ENCODE data around the gene OBSL1.

The OBSL1 gene

DNA sequence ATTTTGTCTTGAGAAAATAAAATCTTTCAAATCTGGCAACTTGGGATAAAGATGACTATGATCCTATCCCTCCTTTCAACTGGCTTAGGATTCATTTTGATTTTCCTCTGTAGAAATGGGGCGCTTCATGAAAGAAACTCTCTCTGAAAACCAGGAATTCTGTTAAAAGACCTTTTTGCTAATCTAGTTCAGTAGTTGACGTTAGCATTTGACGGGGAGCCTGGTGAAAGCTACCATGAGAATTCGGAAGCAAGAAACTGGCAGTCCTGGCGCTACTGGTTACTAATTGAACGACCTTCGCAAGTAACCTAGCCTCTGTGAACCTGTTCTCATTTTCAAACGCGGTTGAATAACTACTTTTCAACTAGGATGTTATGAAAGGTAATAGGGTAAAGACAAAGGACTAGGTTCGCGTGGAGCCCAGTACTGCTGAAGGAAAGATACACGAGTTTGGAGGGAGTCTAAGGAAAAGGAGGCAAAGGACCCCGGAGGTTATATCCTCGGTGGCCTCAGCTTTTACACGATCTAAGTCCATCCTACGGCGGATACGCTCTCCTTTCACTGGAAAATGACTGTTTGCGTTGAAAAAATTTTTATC lies 25.7 kb upstream of the OBSL1 start:
- no peak for DNase-seq

DNA sequence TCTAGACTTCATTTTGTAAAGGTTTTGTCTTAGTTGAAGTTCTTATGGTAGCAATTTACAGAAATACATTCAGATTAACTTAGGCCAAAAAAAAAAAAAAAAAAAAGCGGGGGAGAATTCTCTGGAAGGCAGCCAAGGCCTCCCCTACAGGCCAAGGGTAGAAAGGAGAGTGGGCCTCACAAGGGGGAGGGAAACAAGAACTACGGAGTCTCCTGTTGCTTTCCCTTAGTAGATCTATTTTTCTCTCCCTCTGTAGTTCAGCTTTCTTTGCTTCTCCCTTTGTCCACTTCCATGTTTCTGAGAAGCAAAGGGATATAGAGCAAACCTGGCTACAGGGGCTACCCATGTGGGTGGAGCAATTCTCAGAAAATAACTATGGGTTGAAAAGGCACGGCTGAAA lies 23.9 kb upstream of the OBSL1 start:
- DNase-seq: peak; percentile 14

DNA sequence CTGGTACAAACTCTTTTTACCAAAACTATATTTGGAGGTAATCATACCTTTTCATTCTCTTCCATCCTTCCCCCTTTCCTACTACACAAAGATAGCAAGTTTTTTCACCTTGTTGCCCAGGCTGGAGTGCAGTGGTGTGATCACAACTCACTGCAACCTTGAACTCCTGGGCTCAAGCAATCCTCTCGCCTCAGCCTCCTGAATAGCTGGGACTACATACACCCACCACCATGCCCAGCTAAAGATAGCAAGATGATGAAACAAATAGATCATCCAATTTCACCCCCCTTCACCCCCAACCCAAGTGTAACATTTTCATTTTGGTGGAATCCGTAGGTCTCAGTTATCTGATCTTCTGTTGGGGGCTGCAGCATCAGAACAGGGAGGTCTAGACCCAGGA lies 21.8 kb upstream of the OBSL1 start:
- DNase-seq: no peak

DNA sequence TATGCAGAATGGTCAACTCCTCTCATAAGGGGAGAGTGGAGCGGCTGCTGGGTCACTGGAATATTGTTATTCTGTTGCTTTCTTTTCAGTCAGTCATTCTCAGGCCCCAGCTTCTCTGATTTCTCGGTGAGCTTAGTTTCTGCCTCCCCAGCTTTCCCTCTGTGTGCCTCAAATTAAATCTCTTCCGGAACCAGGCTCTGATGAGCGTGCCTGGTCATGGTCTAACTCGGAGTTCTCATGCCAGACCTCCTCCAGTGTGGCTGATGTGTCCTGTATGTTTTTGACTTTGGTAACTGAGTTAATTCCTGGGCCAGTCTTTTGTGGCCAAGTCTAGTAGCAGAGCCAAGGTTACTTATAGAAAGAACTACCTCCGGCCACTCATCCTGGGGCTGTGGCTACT lies 21.4 kb upstream of the OBSL1 start:
- no peak for DNase-seq

DNA sequence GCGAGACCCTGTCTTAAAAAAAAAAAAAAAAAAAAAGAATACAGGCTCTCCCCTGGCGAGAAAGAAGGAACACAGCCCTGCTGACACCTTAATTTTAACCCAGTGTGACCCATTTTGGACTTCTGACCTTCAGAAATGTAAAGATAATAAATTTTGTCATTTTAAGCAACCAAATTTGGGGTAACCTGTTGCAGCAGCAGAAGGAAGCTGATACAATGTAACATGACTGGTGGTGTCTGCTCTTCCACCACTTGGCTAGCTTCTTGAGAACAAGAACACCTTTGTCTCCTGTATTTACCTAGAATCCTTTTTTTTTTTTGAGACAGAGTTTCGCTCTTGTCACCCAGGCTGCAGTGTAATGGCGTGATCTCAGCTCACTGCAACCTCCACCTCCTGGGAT lies 19.8 kb upstream of the OBSL1 start:
- DNase-seq: no peak

DNA sequence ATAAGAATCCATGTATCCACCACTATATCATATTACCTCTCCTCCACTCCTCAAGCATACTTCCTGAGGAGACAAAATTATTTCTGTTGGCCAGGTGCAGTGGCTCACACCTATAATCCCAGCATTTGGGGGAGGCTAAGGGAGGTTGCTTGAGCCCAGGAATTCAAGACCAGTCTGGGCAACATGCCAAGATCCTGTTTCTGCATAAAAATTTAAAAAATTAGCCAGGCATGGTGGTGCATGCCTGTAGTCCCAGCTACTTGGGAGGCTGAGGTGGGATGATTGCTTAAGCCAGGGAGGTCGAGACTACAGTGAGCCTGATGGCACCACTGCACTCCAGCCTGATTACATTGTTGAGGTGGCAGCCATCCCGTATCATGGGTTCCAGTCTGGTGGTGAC lies 10.0 kb upstream of the OBSL1 start:
- no peak for DNase-seq

DNA sequence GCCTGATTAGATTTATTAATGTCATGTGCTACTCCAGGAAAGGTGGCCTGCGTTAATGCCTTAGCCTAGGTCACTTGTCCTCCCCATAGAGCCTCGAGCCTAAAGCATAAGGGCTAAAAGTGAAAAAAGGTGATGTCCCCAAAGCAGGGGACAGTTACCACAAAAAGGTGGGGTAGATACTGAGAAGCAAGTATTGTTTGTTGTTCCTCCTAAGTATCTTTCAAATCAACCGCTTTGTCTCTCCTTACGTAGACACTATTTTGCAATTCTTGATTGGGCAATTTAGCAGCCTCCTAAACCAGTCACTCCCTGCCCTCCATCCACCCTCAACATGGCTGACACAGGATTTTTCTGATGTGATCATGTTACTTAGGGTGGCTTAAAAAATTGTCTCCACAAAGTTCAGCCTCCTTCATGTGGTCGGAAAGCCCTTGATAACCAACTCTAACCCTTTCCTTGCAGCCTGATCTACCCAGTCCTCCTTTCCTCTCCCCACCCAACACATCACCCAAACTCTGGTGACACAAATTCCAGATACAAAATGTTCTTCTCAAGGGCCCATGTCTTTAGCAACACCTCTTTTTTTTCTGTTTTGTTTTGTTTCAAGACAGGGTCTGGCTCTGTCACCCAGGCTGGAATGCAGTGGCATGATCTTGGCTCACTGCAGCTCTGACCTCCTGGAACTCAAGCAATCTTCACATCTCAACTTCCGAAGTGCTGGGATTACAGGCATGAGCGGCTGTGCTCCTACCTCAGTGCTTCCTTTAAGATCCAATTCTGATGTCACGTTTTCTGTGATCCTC lies 7.7 kb upstream of the OBSL1 start:
- DNase-seq: no peak

DNA sequence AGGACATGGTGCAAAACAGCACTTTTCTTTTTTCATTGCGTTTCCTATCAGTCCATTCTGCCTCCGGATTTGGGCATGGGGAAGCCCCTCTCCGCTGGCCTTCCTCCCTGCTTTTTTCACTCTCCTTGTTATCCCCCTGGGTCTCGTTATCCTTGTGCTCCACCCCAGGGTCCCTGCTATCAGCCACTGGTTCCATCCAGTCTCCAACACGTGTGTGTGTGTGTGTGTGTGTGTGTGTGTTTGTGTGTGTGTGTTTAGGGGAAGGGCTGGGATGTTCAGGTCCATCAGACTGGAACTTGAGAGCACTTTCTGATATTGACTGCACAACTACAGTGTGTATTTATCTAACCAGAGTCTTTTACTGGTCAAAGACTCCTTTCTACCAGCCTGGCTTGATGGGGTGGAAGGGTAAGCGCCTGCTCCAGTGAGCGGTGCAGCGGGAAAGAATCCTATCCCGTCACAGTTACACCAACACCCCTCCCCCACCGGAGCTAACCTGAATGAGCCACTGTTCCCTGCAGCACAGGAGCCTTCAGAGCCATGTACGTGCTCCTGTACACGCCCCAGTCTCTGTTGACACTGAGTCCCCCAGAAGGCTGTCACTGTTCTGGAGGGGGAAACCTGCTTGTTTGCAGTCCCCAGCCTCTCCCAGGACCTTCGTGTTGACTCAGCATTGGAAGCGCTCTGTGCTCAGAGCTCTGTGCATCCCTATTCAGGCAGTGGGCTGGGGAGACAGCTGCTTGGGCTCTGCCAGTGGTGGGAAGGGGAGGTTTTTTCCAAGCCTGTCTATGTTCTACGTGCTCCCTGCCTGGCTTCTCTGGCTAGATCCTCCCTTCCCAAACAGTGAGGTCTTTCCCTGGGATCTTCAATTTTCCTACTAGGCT lies 5.4 kb upstream of the OBSL1 start:
- DNase-seq: peak; percentile 15

DNA sequence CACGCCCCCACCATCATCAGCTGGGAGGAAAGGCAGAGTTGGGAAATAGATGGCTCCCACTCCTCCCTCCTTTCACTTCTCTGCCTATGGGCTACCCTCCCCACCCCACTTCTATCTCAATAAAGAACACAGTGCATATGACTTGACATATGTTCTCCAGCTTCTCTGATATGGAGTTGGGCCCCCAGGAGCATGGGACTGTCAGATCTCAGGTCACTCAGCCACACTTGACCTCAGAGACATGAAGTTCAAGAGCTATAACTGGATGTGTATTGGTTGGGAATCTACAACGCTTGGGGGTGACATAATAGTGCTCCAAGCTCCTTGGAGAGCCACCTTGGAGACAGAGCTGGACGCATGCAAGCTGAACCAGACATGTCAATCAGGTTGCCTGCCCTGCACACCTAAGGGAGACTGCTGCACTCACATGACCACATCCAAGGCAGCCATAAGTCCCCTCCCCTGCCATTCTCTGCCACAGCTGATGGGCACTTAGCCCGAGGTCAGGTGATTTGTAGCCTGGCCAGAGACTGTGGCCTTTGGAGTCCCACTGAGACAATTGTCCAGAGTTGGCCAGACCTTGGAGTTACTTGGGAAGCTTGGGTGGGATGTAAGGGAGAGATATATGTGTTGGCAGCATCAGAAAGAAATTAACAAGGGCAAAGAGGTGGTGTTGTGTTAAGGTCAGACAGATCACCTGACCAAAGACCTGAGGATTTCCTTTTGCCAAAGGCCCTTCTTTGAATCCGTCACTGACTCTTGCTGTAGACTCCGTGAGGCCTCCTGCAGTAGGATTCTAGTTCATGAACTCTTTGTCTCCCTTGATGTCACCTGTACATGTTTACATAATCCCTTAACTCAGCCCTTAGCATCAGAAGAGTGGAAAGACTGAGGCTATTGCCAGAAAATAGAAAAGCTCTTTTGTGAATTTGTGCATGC lies 4.5 kb upstream of the OBSL1 start:
- no peak for DNase-seq

DNA sequence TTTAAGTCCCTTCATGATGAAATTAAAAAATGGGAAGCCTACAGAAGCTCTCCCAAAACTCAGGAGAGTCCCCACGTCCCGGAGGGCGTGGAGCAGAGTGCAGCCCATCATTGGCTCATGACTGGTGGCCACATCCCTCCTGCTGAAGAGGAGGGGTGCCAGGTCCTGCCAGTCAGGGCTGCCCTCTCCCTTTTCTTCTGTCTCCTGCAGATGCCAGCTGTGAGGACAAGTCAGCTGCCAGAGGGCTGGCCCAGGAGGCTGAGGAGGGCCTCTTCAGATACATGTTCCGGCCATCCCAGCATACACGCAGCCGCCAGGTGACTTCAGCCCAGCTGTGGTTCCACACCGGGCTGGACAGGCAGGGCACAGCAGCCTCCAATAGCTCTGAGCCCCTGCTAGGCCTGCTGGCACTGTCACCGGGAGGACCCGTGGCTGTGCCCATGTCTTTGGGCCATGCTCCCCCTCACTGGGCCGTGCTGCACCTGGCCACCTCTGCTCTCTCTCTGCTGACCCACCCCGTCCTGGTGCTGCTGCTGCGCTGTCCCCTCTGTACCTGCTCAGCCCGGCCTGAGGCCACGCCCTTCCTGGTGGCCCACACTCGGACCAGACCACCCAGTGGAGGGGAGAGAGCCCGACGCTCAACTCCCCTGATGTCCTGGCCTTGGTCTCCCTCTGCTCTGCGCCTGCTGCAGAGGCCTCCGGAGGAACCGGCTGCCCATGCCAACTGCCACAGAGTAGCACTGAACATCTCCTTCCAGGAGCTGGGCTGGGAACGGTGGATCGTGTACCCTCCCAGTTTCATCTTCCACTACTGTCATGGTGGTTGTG lies 3.4 kb upstream of the OBSL1 start:
- DNase-seq: no peak

DNA sequence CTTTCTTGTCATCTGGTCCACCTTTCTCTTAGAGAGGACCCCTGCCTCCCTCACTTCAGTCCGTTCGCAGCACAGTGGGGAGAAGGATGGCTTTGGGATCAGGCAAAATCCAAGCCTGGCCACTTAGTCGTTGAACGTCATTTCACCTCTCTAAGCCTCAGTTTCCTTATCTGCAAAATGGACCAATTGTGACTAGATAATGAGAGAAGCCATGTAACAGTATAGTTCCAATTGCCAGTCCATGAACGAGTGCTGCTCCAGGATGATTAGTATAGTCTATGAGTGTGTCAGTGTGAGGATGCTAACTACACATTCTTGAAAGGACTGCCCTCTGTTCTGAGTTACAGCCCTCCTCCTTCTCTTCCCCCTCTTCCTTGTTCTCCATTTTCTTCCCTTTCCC lies 1.8 kb upstream of the OBSL1 start:
- DNase-seq: no peak

DNA sequence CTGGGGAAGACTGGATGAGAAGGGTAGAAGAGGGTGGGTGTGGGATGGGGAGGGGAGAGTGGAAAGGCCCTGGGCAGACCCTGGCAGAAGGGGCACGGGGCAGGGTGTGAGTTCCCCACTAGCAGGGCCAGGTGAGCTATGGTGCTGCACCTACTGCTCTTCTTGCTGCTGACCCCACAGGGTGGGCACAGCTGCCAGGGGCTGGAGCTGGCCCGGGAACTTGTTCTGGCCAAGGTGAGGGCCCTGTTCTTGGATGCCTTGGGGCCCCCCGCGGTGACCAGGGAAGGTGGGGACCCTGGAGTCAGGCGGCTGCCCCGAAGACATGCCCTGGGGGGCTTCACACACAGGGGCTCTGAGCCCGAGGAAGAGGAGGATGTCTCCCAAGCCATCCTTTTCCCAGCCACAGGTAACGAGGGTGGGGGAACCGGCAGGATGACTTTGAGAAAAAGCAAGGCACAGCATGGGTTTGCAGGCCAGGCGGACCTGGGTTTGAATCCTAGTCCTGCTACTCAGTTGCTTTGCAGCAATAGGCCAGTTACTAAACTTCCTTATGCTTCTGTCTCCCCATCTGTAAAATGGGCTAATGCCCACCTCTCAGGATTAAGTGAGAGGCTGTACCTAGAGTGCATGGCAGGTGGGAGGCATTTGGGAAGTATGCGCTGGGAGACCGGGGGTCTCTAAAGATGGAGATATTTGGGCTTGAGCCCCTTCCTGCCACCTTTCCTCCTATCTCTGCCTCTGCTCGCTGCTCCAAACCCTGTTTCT lies 1.1 kb upstream of the OBSL1 start, which contains the start of gene INHA:
TSS of gene INHA (plus strand) at position 74 of the 765 bp plus-strand sequence. CDS start at position 139, 65 bp downstream.
- DNase-seq: no peak

DNA sequence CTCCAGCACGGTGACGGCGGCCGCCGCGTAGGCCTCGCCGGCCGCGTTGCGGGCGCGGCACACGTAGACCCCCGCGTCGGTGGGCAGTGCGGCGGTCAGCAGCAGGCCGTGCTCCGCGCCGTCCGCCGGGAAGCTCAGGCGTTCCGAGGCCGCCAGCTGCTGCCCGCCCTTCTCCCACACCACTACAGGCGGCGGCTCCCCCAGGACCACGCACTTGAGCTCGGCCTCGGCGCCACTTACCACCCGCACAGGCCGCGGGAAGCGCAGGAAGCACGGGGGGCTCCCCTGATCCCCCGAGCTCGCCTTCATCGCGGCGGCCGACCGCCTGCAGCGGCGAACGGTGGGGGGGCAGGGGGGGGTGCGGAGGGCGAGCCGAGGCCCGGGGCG lies 422 bp downstream of the OBSL1 start:
- peak; percentile 23 for DNase-seq

DNA sequence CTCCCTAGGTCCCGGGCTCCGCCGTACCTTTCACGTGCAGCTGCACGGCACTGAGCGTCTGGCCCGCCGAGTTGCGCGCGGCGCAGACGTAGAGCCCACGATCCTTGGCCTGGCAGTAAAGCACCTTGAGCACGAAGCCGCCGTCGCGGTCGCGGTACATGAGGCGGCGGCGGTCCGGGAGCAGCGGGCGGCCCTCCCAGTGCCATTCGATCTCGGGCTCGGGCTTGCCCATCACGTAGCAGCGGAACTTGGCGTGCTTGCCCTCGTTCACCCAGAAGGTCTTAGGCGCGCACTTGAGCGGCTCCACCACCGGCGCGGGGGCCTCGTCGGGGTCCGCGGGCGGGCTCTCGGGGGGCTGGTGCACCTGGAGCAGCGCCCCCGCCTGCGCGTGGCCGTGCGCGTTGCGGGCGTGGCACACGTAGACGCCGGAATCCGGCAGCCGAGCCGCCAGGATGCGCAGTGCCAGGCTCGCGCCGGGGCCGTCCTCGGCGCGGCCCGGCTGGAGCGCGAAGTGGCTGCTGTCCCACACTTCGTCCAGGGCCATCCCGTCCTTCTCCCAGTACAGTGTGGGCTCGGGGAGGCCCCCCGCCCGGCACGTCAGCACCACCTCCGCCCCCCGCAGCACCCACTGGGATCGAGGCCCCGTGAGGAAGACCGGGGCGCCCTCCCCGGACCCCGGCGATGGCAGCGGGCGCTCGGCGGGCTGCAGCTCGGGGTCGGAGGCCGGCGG lies 980 bp downstream of the OBSL1 start:
- peak; percentile 48 for DNase-seq

DNA sequence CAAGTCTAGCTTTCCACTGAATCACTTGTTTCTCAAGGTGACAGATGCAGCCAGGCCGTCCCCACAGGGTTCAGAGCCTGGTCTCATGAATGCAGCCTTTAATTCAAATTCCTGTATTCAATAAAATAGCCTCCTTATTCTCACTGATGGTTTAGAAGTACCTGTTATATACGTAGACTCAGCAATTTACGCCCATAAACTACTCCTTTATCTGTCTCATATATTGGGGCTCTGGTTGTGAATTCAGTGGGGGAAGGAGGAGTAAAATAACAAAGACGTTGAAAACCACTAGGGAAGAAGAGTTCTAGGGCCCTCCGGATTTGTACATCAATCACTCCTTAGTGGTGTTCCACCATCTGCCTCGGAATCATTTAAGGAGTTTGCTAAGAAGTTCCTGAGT lies 1.7 kb downstream of the OBSL1 start:
- DNase-seq: no peak

DNA sequence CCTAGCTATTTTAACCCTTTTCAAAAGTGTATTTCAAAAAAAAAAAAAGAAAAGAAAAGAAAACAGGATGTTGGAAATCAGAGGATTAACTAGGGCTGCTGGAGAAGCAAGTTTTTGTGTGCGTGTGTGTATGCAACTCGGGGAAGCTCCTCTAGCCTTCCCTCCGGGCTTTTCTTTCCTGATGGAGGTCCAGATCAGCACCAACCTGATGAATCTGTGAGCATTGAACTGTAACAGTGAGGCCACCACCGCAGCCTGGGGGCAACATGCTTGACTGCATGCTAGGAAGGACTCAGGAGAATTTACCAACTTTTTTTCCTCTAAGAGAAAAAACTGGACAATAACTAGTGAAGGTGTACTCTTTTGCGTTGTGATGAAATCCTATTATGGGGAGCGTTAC lies 2.3 kb downstream of the OBSL1 start:
- no peak for DNase-seq

DNA sequence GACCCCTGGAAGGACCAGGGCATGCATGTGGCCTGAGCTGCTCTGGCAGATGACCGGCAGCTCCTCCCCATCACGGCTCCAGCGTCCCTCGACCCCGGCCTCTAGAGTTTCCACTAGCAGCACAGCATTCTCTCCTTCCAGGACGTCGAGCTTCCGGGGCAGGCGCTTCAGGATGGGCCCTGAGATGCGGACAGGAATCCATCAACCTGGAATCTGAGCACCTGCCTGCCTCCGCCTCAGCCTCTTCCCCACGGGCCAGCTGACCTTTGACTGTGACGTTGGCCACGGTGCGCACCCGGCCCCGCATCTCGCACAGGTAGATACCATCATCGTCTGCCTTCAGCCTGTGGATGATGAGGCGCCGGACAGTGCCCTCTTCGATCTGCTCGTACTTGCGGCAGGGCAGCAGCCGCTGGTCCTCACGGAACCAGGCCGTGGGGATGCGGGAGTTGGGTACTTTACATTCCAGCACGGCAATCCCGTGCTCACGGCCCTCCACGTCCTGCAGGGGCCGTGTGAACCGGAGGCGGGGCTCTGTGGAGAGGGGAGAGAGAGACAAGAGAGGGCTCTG lies 3.5 kb downstream of the OBSL1 start:
- DNase-seq: no peak

DNA sequence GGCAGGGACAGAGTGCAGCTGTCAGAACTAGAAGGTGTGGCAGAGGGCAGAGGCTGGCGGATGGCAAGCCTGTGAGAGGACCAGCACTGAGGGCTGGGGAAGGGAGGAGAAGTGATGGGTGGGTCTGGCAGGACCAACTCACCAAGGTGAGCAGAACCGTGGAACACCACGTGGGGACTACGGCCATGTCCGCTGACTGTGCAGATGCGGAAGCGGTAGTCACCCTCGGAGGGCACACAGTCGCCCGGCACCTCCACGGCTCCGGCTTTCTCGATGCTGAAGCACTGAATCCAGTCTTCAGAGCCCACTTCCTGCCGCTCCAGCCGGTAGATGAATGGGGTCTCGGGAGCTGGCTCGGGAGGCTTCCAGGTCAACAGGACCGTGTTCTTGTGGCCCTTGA lies 4.2 kb downstream of the OBSL1 start:
- no peak for DNase-seq

DNA sequence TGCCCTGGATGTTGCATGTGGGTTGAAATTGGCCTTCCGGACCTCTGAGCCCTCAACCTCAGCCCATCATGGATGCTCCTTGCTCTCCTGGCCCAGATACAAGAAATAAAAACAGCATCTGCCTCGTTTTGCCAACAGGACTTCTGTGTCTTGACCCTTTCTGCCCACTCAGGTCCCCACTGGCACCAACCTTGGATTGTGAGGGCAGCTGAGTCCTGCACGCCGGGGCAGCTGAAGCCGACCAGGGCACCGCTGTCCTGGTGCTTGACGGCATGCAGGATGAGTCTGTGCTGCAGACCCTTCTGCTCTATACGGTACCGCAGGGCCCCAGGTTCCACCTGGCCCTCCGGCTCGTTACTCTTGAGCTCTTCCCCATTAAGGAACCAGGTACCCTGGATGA lies 4.7 kb downstream of the OBSL1 start:
- no peak for DNase-seq

Data from fibroblast of skin of back (primary cell).